ENCODE data around the gene TEX29. TPM values are rescaled to one million over a fixed set of nuclear protein-coding genes. Genes with fewer than 3 reads are reported as not detected.

TEX29 gene
- total RNA-seq (0.86 and 1.2 TPM in 2 replicates), polyA plus RNA-seq (0.66 and 1.3 TPM in 2 replicates), polyA minus RNA-seq (0.71 TPM in 1 of 2 replicates, not detected in the other)
- total RNA-seq (2013), result 0.54 TPM

- Mint-ChIP-seq H3K27ac (no peak within 1 kb of the TSS), H3K4me3 (no peak within 1 kb of the TSS), H3K27me3 (no peaks in the 10 kb centered on the region), H3K9me3 (ENCODE audit: insufficient read depth) (peaks cover 2% of the 10 kb centered on the region), H3K4me1 (no peaks in the 10 kb centered on the region)
- WGBS (ENCODE audit: insufficient coverage), result 86% methylated on average over 29 of the region's 35 CpGs
- no peaks in the 10 kb centered on the region for H3K79me2 ChIP-seq (ENCODE audit: control insufficient read depth, insufficient read depth, low read length)
- DNase-seq (no peak), ATAC-seq (ENCODE audit: low read depth) (no peak)
- no peaks in the 10 kb centered on the region for H3K27me3 ChIP-seq (replicated peaks in 1 of 4; ENCODE audit: control extremely low read depth in 1 of 4, control insufficient read depth in 3 of 4, insufficient read depth in 4 of 4, low read length in 3 of 4)
- H3K4me2 ChIP-seq (replicated peaks; ENCODE audit: low read depth, low read length, poor library complexity, severe bottlenecking), result no peak within 1 kb of the TSS
- no peak within 1 kb of the TSS for H3K4me3 ChIP-seq (ENCODE audit: control extremely low read depth in 1 of 5, extremely low read depth in 1 of 5, insufficient read depth in 1 of 5, low read depth in 2 of 5, low read length in 4 of 5)
- peaks cover 0 to 12% (median 0%) of the 10 kb centered on the region in 3 donors for H3K9me3 ChIP-seq (ENCODE audit: control extremely low read depth in 1 of 3, control insufficient read depth in 2 of 3, insufficient read depth in 1 of 3, low read length in 2 of 3)
- intact Hi-C loops (cut with micrococcal nuclease), result no loop called here
- ChIA-PET POLR2A (no interaction called here), CTCF (no interaction called here)
- H3K4me1 ChIP-seq (ENCODE audit: control insufficient read depth in 2 of 2, insufficient read depth in 2 of 2, low read length in 2 of 2), result no peaks in the 10 kb centered on the region
- H3K27ac ChIP-seq (ENCODE audit: low read length in 2 of 2), result no peak within 1 kb of the TSS
- TF ChIP-seq EZH2 (IDR thresholded peaks at IDR 0.05; ENCODE audit: borderline replicate concordance, insufficient read depth, low read depth, low read length, poor library complexity, severe bottlenecking) (no peak), CTCF (IDR thresholded peaks at IDR 0.05) (no peak)
- H4K20me1 ChIP-seq (ENCODE audit: control insufficient read depth, insufficient read depth, low read length, poor library complexity, severe bottlenecking), result no peaks in the 10 kb centered on the region
- no peak within 1 kb of the TSS for H2AFZ ChIP-seq (ENCODE audit: insufficient read depth, low read depth, low read length, poor library complexity, severe bottlenecking)
- peaks cover 0 to 5% of the 10 kb centered on the region in 2 experiments for H3K36me3 ChIP-seq (replicated peaks in 1 of 2; ENCODE audit: control extremely low read depth in 1 of 2, control insufficient read depth in 1 of 2, extremely low read depth in 1 of 2, insufficient read depth in 2 of 2, low read length in 1 of 2)
- H3K9ac ChIP-seq (ENCODE audit: low read length), result no peak within 1 kb of the TSS
Observed at GRCh38 chr13:111319998-111320911, at the start of gene TEX29. TEX29 (plus strand) TSS chr13:111320642; CDS start chr13:111320891, 249 bp downstream.
